ENCODE data around the gene KRTAP1-4.
"Not testable (repeated sequence)": the region's sequence is repeated elsewhere in the genome, so short reads cannot be mapped to it uniquely, and the experiment has no call there.

The KRTAP1-4 gene

GRCh38 chr17:41009936-41010335 lies 20.1 kb downstream of the KRTAP1-4 start:
- H3K27ac ChIP-seq: no peak overlapping the region
- H3K4me3 ChIP-seq: no peak overlapping the region

DNA sequence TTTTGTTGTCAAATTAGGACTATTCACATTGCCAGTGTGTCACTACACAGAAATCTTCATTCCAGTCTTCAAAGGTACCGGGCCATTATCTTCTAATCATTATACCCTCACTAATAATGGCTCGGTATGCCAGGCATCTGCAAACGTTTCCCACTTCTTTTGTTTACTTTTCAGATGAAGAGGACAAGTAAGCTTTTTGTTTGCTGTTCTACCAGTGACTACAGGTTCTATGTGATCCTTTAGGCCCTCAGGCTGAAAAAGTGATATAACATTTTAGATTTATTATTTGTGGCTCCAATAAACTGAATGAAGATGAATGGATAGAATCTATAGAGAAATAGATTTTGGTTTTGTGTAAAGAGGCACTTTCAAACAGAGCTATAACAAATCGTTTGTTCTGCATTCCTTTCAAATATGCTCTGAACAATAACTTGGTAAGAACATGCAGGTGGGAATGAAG lies 20.7 kb downstream of the KRTAP1-4 start:
- Histone ChIP-seq H3K4me3 (no peak overlapping the region), H3K27ac (no peak overlapping the region)

GRCh38 chr17:41008811-41009210 lies 21.2 kb downstream of the KRTAP1-4 start, which contains the start of gene KRTAP3-1:
Gene KRTAP3-1 (minus strand): TSS chr17:41009128. CDS start chr17:41009074, 54 bp downstream.
- H3K27ac ChIP-seq: no peak within 1 kb of the TSS
- H3K4me3 ChIP-seq: no peak within 1 kb of the TSS

- Histone ChIP-seq H3K27ac (no peak overlapping the region), H3K4me3 (no peak overlapping the region)
These were observed 25.6 kb downstream of the KRTAP1-4 start for GRCh38 chr17:41004397-41004796.

DNA sequence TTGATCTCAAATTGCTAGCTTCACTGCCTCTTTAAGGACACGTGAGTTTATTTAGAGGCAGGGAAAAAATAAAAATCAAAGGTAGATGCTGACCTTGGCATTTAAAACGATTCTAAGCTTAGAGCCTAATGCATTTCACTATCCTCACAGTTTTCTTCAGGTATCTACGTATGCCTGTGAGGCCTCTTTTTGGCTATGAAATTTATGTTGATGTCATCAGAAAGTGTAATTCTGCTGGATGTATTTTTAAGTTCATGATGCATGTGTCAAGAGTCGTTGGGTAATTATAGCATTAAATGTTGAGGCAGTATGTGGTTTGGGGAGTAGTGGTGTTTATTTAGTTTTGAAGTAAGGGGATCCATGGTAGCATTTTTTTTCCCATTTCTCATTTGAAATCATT lies 26.1 kb downstream of the KRTAP1-4 start:
- no peak overlapping the region for H3K4me3 ChIP-seq
- H3K27ac ChIP-seq: no peak overlapping the region

- no peak overlapping the region for H3K27ac ChIP-seq
These were observed 27.2 kb downstream of the KRTAP1-4 start for GRCh38 chr17:41002814-41003213.

GRCh38 chr17:41001795-41002194 lies 28.2 kb downstream of the KRTAP1-4 start:
- no peak overlapping the region for H3K27ac ChIP-seq
- H3K4me3 ChIP-seq: no peak overlapping the region

More at GRCh38 chr17:41002814-41003213, 27.2 kb downstream of the KRTAP1-4 start:
- no peak overlapping the region for H3K4me3 ChIP-seq

DNA sequence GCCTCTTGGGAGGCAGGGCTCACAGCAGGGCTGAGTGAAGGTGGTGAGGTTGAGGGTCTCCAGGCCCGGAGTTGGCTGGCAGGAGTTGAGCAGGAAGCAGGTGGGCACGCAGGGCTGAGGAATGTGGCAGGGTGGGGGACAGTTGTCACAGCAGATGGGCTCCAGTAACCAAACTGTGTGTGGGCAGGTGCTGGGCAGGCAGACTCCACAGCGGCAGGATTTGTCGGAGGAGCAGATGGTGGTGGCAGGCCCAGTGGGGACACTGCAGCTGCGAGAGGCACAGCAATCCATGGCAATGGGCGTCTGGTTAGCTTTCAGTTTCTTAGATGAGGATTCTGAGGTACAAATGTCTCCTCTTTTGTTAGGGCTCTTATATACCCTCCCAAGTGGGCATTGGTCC lies 30.4 kb downstream of the KRTAP1-4 start, which contains the start of gene KRTAP3-2:
KRTAP3-2 (minus strand) TSS at position 344 of the 400 bp plus-strand sequence; CDS start at position 291, 53 bp downstream.
- H3K4me3 ChIP-seq, H3K27ac ChIP-seq: not testable (repeated sequence)

DNA sequence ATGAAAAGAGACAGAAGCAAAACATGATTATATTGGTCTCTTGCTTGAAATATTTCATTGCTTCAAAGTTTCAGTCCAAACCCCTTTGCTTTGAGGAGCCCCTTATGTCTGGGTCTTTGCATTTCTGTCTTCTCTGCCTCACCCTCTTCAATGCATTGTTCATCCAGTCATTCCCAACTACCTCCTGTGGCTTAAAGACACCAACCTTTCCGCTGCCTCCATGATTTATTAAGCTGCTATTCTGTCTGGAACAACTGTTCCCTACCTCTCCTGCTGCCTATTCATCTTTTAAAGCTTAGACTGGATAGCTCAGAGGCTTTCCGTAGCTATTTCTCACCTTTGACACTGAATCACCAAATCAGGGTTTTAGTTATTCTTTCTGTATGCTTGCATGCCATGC lies 32.6 kb downstream of the KRTAP1-4 start:
- no peak overlapping the region for H3K4me3 ChIP-seq
- no peak overlapping the region for H3K27ac ChIP-seq

DNA sequence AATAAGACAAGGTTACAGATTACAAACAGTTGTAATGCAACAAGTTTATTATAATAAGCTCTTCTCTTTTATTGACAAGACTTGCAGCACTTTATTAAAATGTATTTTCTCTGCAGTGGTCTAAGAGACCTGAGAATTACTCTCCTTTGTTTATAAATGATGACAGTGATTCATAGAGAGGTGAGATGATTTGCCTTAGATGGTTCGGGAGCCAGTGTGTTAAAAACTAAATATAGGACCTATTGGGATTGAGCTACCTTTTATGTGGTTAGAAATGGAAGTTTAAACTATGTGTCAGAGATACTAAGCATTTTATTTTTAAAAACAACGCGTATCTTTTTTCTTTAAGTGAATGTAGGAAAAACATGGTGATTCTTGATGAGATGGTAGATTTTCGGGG lies 33.2 kb downstream of the KRTAP1-4 start:
- Histone ChIP-seq H3K27ac (no peak overlapping the region), H3K4me3 (no peak overlapping the region)

DNA sequence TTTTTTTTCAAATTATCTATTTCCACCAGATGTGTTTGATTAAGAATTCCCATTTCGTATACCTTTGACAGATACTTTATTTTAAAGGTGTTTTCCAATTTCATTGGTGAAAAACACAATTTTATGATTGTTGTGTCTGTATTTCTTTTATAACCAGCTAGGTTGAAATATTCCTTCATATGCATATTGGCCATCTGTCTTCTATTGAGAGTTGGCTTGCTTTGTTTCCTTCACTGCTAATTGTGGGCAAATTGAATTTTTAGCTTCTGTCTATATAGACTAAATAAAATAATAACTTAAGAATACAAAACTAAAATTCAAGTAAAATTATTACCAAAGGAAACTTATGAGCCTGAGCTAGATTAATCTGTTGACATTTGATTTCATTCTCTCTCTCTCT lies 34.9 kb downstream of the KRTAP1-4 start:
- H3K27ac ChIP-seq: no peak overlapping the region
- H3K4me3 ChIP-seq: no peak overlapping the region

GRCh38 chr17:40993839-40994238 lies 36.2 kb downstream of the KRTAP1-4 start, which contains the start of gene KRTAP3-3:
Gene KRTAP3-3 (minus strand): TSS chr17:40994164. CDS start chr17:40994097, 67 bp downstream.
- Histone ChIP-seq H3K27ac (no peak within 1 kb of the TSS), H3K4me3 (no peak within 1 kb of the TSS)

DNA sequence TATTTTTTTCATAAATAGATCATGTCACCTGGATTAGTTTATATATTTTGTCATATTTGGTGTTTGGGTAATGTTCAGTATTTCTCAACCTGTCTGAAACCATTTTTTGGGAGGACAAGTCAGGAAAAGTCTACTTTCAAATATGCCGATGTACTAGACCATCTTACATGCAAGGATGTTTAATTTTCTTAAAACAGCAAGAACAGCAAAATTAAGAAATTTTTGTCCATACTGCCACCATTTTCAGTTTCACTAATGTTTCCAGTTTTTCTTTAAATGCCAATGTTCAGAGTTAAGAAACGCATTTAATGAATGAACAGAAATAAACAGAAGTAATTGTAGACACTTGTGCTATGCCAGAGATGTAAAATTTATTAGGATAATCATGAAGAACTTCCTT lies 36.9 kb downstream of the KRTAP1-4 start:
- H3K27ac ChIP-seq: no peak overlapping the region
- H3K4me3 ChIP-seq: no peak overlapping the region

- no peak overlapping the region for H3K4me3 ChIP-seq
These were observed 37.3 kb downstream of the KRTAP1-4 start for GRCh38 chr17:40992666-40993065.

GRCh38 chr17:40986920-40987319 lies 43.1 kb downstream of the KRTAP1-4 start:
- Histone ChIP-seq H3K4me3 (no peak overlapping the region), H3K27ac (no peak overlapping the region)

More at GRCh38 chr17:40992666-40993065, 37.3 kb downstream of the KRTAP1-4 start:
- H3K27ac ChIP-seq: no peak overlapping the region

DNA sequence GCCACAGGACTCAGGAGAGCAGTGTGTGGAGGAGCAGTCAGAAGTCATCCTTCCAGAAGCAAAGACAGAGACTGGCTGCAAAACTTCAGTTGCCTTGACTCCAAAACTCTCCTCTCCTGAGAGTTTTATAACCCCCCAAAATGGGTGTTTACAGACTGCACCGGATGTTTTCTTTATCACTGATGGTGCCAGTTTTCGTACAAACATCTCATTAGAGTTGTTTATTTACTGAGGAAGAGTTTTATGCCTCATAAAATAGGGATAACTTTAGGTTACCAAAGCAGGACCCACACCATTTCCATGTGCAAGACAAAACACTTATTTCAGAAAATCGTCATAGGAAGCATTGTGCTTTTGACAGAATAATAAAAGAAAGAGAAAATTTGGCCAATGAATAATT lies 45.8 kb downstream of the KRTAP1-4 start, which contains the start of gene KRT40:
KRT40 (minus strand) TSS at position 101 of the 400 bp plus-strand sequence; CDS start at position 48, 53 bp downstream.
- H3K27ac ChIP-seq: no peak within 1 kb of the TSS
- no peak within 1 kb of the TSS for H3K4me3 ChIP-seq

- no peak overlapping the region for H3K4me3 ChIP-seq
- H3K27ac ChIP-seq: no peak overlapping the region
These were observed 48.9 kb downstream of the KRTAP1-4 start for GRCh38 chr17:40981115-40981514.

DNA sequence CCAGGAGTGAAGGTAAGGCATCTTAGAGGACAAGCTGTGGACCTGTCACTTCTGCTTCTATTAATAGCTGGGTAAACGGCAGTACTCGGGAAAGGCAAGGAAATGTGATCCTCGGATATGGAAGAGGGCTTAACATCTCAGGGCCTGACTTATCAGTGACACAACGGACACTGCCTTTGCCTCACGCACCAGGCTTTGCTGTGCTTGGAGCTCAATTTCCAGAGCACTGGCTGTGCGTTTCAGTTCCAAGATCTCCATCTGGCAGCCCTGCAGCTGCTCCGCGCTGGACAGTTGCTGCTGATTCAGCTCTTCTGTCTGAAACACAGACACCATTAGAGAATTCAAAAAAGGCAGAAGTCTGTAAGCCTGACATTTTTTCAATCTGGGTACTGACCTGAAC lies 49.4 kb downstream of the KRTAP1-4 start:
- no peak overlapping the region for H3K27ac ChIP-seq
- no peak overlapping the region for H3K4me3 ChIP-seq

- Histone ChIP-seq H3K4me3 (no peak overlapping the region), H3K27ac (no peak overlapping the region)
These were observed 49.9 kb downstream of the KRTAP1-4 start for GRCh38 chr17:40980117-40980516.

Data from skin epidermis (tissue), 12 donors.